Astrocyte (in vitro differentiated cells and primary cell): ENCODE measurements around the gene SPX. TPM values are rescaled to one million over a fixed set of nuclear protein-coding genes. Genes with fewer than 3 reads are reported as not detected.

ENCODE experiments used
- DNase-seq: peaks from one replicate; pipeline ENCODE4 v3.0.0-alpha.2; 2010; ENCODE audit warnings: low read depth
- FAIRE-seq: peaks from 2 replicates; lab custom pipeline; 2011; peaks lifted over from hg19 to GRCh38; lab: Jason Lieb, UNC
- H2AFZ ChIP-seq: 2 replicates; pipeline ENCODE4 v1.6.0; 2012; ENCODE audit warnings: low read depth, low read length, inconsistent platforms
- H3K27ac ChIP-seq: 2 replicates; pipeline ENCODE4 v1.5.1; 2011; ENCODE audit warnings: low read depth, low read length, inconsistent platforms
- H3K27me3 ChIP-seq: 2 replicates; pipeline ENCODE4 v1.6.0; 2011; ENCODE audit warnings: low read length, inconsistent platforms; ENCODE audit not compliant: insufficient read depth
- H3K36me3 ChIP-seq: 2 replicates; pipeline ENCODE4 v1.5.1; 2011; ENCODE audit warnings: low read length, inconsistent platforms; ENCODE audit not compliant: insufficient read depth
- H3K4me1 ChIP-seq: 2 replicates; pipeline ENCODE4 v1.5.1; 2011; ENCODE audit warnings: low read length, inconsistent platforms; ENCODE audit not compliant: insufficient read depth
- H3K4me2 ChIP-seq: 2 replicates; pipeline ENCODE4 v1.6.0; 2012; ENCODE audit warnings: low read length, inconsistent platforms
- H3K4me3 ChIP-seq: 2 replicates; pipeline ENCODE4 v1.5.1; 2011; ENCODE audit warnings: low read depth, mild to moderate bottlenecking, low read length, inconsistent platforms; ENCODE audit not compliant: insufficient read depth
- H3K79me2 ChIP-seq: 2 replicates; pipeline ENCODE4 v1.6.0; 2012; ENCODE audit warnings: mild to moderate bottlenecking, low read length, inconsistent platforms; ENCODE audit not compliant: insufficient read depth
- H3K9ac ChIP-seq: 2 replicates; pipeline ENCODE4 v1.6.0; 2012; ENCODE audit warnings: mild to moderate bottlenecking, low read length, inconsistent platforms
- H3K9me3 ChIP-seq: 2 replicates; pipeline ENCODE4 v1.5.1; 2012; ENCODE audit warnings: low read depth, mild to moderate bottlenecking, low read length, inconsistent platforms; ENCODE audit not compliant: insufficient read depth
- H4K20me1 ChIP-seq: 2 replicates; pipeline ENCODE4 v1.6.0; 2012; ENCODE audit warnings: low read length, inconsistent platforms; ENCODE audit not compliant: insufficient read depth
- H3K27ac Mint-ChIP-seq: one replicate; pipeline ENCODE4 v1.8.0; 2021; ENCODE audit warnings: mild to moderate bottlenecking, mixed read lengths; ENCODE audit not compliant: unreplicated experiment
- H3K27me3 Mint-ChIP-seq: one replicate; pipeline ENCODE4 v1.8.0; 2021; ENCODE audit warnings: low read depth, mixed read lengths; ENCODE audit not compliant: unreplicated experiment
- H3K36me3 Mint-ChIP-seq: one replicate; pipeline ENCODE4 v1.8.0; 2021; ENCODE audit warnings: low read depth, mixed read lengths; ENCODE audit not compliant: unreplicated experiment
- H3K4me1 Mint-ChIP-seq: one replicate; pipeline ENCODE4 v1.8.0; 2021; ENCODE audit warnings: low read depth, mixed read lengths; ENCODE audit not compliant: unreplicated experiment
- H3K4me3 Mint-ChIP-seq: one replicate; pipeline ENCODE4 v1.8.0; 2021; ENCODE audit warnings: mild to moderate bottlenecking, moderate library complexity, mixed read lengths; ENCODE audit not compliant: unreplicated experiment
- H3K9me3 Mint-ChIP-seq: one replicate; pipeline ENCODE4 v1.8.0; 2021; ENCODE audit warnings: mild to moderate bottlenecking, mixed read lengths; ENCODE audit not compliant: unreplicated experiment
- CTCF ChIP-seq: IDR thresholded peaks from 2 replicates; pipeline ENCODE4 v1.5.1; 2011; ENCODE audit warnings: low read depth, mild to moderate bottlenecking, inconsistent platforms, low read length, moderate library complexity; ENCODE audit not compliant: insufficient read depth
- EZH2 ChIP-seq: IDR thresholded peaks from 2 replicates; pipeline ENCODE4 v1.6.1; 2012; ENCODE audit warnings: mild to moderate bottlenecking, low read length, inconsistent platforms; ENCODE audit not compliant: insufficient read depth
- total RNA-seq: library from RNA; stranded (reverse); gene quantifications from 2 replicates; pipeline ENCODE4 v1.2.1, GENCODE V29; 2021

The SPX gene
- total RNA-seq, 1 donor from 2014 or later = 26.1 TPM

- Mint-ChIP-seq H3K27me3 (no peaks in the 10 kb centered on the region), H3K36me3 (peaks cover 7% of the 10 kb centered on the region), H3K27ac (no peak overlapping the region), H3K4me1 (peaks cover 21% of the 10 kb centered on the region), H3K9me3 (no peaks in the 10 kb centered on the region), H3K4me3 (no peak overlapping the region)
- Histone ChIP-seq H3K27me3 (no peaks in the 10 kb centered on the region), H2AFZ (peak overlapping the region; percentile 52), H3K9me3 (no peaks in the 10 kb centered on the region), H3K36me3 (peaks cover 13% of the 10 kb centered on the region), H3K4me3 (peak overlapping the region; percentile 92), H3K79me2 (peaks cover 96% of the 10 kb centered on the region), H3K9ac (peak overlapping the region; percentile 99), H3K27ac (peak overlapping the region; percentile 97), H3K4me2 (peak overlapping the region; percentile 97), H3K4me1 (peaks cover 15% of the 10 kb centered on the region), H4K20me1 (peaks cover 43% of the 10 kb centered on the region)
- TF ChIP-seq CTCF (no peak), EZH2 (no peak)
- DNase-seq (peak; percentile 41), FAIRE-seq (no peak)
Measured at GRCh38 chr12:21502164-21502496, 24.0 kb upstream of the SPX start.

GRCh38 chr12:21502872-21503271, 23.2 kb upstream of the SPX start:
- Histone ChIP-seq H3K27me3 (no peaks in the 10 kb centered on the region), H2AFZ (no peak overlapping the region), H4K20me1 (peaks cover 48% of the 10 kb centered on the region), H3K36me3 (peaks cover 7% of the 10 kb centered on the region), H3K4me1 (peaks cover 15% of the 10 kb centered on the region), H3K9ac (peak overlapping the region; percentile 99), H3K27ac (peak overlapping the region; percentile 97), H3K79me2 (peaks cover 96% of the 10 kb centered on the region), H3K9me3 (no peaks in the 10 kb centered on the region), H3K4me2 (peak overlapping the region; percentile 97), H3K4me3 (peak overlapping the region; percentile 92)
- H3K4me3 Mint-ChIP-seq = no peak overlapping the region
- peaks cover 3% of the 10 kb centered on the region for H3K36me3 Mint-ChIP-seq
- peaks cover 21% of the 10 kb centered on the region for H3K4me1 Mint-ChIP-seq
- no peaks in the 10 kb centered on the region for H3K27me3 Mint-ChIP-seq
- no peak for DNase-seq
- no peaks in the 10 kb centered on the region for H3K9me3 Mint-ChIP-seq
- no peak overlapping the region for H3K27ac Mint-ChIP-seq
- TF ChIP-seq EZH2 (no peak), CTCF (no peak)
- no peak for FAIRE-seq

- no peak for FAIRE-seq
- H3K79me2 ChIP-seq = peaks cover 94% of the 10 kb centered on the region
Measured at GRCh38 chr12:21505888-21506287, 20.2 kb upstream of the SPX start.

More at GRCh38 chr12:21505888-21506287, 20.2 kb upstream of the SPX start:
- H3K4me1 ChIP-seq = peaks cover 4% of the 10 kb centered on the region
- H3K4me3 ChIP-seq = no peak overlapping the region
- H3K4me1 Mint-ChIP-seq = peaks cover 19% of the 10 kb centered on the region
- no peak for TF ChIP-seq CTCF
- no peak for TF ChIP-seq EZH2
- H4K20me1 ChIP-seq = peaks cover 74% of the 10 kb centered on the region
- no peak overlapping the region for H3K27ac Mint-ChIP-seq
- H3K4me2 ChIP-seq = no peak overlapping the region
- no peaks in the 10 kb centered on the region for H3K9me3 ChIP-seq
- no peaks in the 10 kb centered on the region for H3K27me3 ChIP-seq
- H3K36me3 Mint-ChIP-seq = peaks cover 8% of the 10 kb centered on the region
- no peak overlapping the region for H3K27ac ChIP-seq
- H3K36me3 ChIP-seq = peaks cover 10% of the 10 kb centered on the region
- no peak overlapping the region for H2AFZ ChIP-seq
- H3K9me3 Mint-ChIP-seq = no peaks in the 10 kb centered on the region
- no peak overlapping the region for H3K9ac ChIP-seq
- no peaks in the 10 kb centered on the region for H3K27me3 Mint-ChIP-seq
- H3K4me3 Mint-ChIP-seq = no peak overlapping the region
- DNase-seq = no peak
